22Rv1 (cell line): ENCODE measurements around the gene LRRC8D.

Experiments used
- CTCF ChIP-seq: fragments of 450-650 bp; IDR thresholded peaks from 2 replicates; pipeline ENCODE4 v1.5.1; 2017; ENCODE audit warnings: mild to moderate bottlenecking
- ZFX ChIP-seq: fragments of 450-650 bp; IDR thresholded peaks from 2 replicates; pipeline ENCODE4 v1.6.1; 2017; ENCODE audit warnings: antibody characterized with exemption, borderline replicate concordance

GRCh38 chr1:89829186-89829585 is 8.4 kb downstream of the LRRC8D start:
- TF ChIP-seq CTCF (no peak), ZFX (no peak)
